ENCODE results near the gene C19orf12. TPM values are rescaled to one million over a fixed set of nuclear protein-coding genes. Genes with fewer than 3 reads are reported as not detected.

Gene C19orf12
- total and polyA plus RNA-seq, 2 of the 13 experiments (the other 11 are each of a cell fraction or from before 2014, with no cell fraction given), result 17.7 to 34.4 TPM

- no peak for TF ChIP-seq ZBTB49 (CRISPR knock-in tag; IDR thresholded peaks at IDR 0.05; ENCODE audit: borderline replicate concordance)
- TF ChIP-seq ZBTB34 (CRISPR knock-in tag; IDR thresholded peaks at IDR 0.05), result no peak
- 0 out of 2 replicates have a peak, but pooled peaks have one; percentile 24 for TF ChIP-seq ZNF430 (CRISPR knock-in tag; IDR thresholded peaks at IDR 0.05)
- no peak for TF ChIP-seq CREBL2 (CRISPR knock-in tag; IDR thresholded peaks at IDR 0.05; ENCODE audit: borderline replicate concordance)
- TF ChIP-seq JUND (CRISPR knock-in tag; IDR thresholded peaks at IDR 0.05), result 0 out of 2 replicates have a peak, but pooled peaks have one; percentile 48
- no peak for TF ChIP-seq WIZ (CRISPR knock-in tag; IDR thresholded peaks at IDR 0.05)
- no peak; the same call in 1 of the 2 replicates for TF ChIP-seq GMEB1 (CRISPR knock-in tag; IDR thresholded peaks at IDR 0.05; ENCODE audit: borderline replicate concordance)
- TF ChIP-seq HDAC2 (CRISPR knock-in tag; IDR thresholded peaks at IDR 0.05), result peak; percentile 57
- TF ChIP-seq ZNF646 (CRISPR knock-in tag; IDR thresholded peaks at IDR 0.05), result no peak
- TF ChIP-seq MAX (IDR thresholded peaks at IDR 0.05), result peak; percentile 94
- no peak for TF ChIP-seq FOSL1 (CRISPR knock-in tag; IDR thresholded peaks at IDR 0.05; ENCODE audit: borderline replicate concordance)
- no peak for TF ChIP-seq NR3C1 (CRISPR knock-in tag; IDR thresholded peaks at IDR 0.05)
- no peak for TF ChIP-seq FOXO1 (CRISPR knock-in tag; IDR thresholded peaks at IDR 0.05)
- no peak for TF ChIP-seq ZNF335 (CRISPR knock-in tag; IDR thresholded peaks at IDR 0.05)
- no peak for TF ChIP-seq CREB1 (IDR thresholded peaks at IDR 0.05)
- TF ChIP-seq CREB1 (CRISPR knock-in tag; IDR thresholded peaks at IDR 0.05), result no peak
- no peak for TF ChIP-seq TBP (CRISPR knock-in tag; IDR thresholded peaks at IDR 0.05)
Measured at GRCh38 chr19:29708554-29709439, 6.3 kb downstream of the C19orf12 start (continued).
